NOMO-1 treated with DMSO at 0.1 percent for 48 hours (cell line): Measurements from ENCODE around the gene EIF2D.

Experiments
- DNase-seq: peaks from one replicate; lab custom pipeline; 2025; ENCODE audit not compliant: unreplicated experiment; lab: John Stamatoyannopoulos, UW

EIF2D gene

DNA sequence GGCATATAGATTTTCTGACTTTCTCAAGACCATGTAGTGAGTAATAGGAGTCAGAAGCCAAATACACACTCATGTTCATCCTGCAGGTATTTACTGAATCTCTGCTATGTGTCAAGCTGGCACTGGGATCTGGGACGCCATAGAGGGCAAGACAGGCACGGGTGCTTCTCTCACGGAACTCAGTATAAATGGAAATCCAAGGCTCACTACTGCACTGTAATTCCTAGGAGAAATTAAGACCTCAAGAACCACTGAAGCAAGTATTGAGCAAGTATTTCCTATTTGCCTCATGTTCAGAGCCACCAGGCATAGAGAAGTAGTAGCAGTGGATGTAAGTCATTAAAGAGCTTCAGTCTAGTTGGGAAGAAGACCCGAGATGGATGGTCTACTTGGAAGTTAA, 38.9 kb downstream of the EIF2D start:
- peak; percentile 36 for DNase-seq

DNA sequence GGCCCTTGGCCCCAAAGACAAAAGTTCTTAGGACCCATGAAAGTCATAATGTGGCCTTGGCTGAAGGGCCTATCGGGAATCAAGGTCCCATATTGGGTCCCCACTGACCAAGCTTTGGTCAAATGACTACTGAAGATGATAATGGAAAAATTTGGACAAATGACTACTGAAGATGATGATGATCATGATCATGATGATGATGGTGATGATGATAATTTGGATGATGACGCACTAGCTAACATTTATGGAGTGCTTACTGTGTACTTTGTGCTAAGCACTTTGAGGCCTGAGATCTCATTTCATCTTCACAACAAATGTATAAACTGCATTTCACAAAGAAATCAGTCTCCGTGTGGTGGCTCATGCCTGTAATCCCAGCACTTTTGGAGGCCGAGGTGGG, 39.4 kb downstream of the EIF2D start:
- DNase-seq = no peak

- DNase-seq = no peak
These were observed 41.7 kb downstream of the EIF2D start for GRCh38 chr1:206570529-206570928.

GRCh38 chr1:206569556-206569955, 42.7 kb downstream of the EIF2D start:
- DNase-seq = no peak

DNA sequence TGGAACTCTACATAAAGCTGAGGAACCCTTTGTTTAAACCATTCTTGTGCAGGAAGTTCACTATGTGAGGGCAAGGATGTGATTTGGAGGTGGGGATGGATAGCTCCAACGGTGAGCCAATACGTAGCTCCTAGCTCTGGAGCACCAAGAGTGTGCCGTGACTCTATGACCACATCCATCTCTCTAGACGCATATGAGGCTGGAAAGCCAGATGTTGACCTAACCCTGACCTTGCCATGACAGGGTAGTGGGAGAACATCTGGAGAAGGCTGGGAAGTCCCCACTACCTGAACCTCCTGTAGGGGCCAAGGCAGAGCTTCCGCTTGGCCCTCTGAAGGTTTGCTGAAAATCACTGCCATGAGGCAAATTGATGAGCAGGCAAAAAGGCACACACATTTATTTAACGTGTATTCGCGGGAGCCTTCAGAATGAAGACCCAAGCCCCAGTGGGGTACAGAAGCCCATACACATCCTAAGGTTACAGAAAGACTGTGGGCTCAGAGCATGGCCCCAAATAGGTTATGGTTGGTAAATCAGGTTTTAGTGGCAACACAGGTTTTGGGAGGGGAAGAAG, 43.4 kb downstream of the EIF2D start:
- no peak for DNase-seq

DNA sequence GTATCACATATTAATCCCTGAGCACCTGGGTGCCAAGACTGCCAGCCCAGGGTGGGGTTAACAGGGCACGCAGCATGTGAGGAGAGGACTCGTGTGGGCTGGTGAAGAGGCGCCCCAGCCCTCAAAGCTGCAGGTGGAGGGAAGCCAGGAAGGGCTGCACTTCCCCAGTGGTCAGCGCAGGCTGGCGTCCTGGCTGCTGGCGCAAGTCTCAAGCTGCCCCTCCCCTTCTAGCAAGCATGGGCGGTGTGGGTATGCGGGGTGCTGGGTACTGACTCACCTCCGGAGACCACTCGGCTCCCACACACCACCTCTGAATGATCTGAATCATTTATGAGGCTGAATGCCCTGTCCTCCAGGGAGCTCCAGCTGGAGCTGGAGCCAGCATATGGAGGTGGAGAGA, 44.0 kb downstream of the EIF2D start:
- DNase-seq = no peak

DNA sequence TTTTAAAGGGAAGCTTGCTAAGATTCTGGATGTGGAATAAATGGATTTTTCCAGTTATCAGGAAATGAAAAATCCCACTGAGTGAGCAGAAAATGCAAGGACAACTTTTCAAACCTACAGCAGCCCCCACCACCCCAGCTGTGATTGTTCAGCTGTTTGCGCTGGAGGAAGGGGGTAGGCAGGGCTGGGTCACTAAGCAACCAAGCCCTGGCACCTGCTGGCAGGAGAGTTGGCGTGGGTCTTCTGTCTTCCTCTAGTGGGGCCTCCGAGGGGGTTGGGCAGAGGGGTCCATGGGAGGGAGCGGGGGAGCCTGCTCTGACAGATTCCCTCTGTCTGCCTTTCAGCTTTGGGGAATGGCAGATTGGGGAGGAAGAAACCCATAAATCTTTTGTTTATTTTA, 45.3 kb downstream of the EIF2D start:
- no peak for DNase-seq

DNA sequence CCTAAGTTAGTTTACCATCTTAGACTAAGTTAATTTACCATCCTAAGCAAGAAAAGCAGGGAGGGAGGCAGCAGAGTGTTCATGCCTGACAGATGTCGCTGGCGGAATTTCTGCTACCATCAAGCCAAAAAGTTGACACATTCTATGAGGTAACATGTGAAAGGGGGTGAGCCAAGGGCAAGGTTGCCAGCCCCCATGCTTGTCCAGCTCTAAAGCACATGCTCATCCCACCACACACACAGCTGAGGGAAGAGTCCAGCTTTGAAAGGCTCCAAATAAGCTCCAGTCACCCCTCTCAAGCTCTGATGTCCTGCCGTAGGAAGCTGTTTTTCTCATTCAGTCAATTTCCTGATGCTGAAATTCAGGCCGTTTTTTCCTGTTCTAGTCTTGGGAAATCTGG, 46.3 kb downstream of the EIF2D start:
- DNase-seq = no peak

DNA sequence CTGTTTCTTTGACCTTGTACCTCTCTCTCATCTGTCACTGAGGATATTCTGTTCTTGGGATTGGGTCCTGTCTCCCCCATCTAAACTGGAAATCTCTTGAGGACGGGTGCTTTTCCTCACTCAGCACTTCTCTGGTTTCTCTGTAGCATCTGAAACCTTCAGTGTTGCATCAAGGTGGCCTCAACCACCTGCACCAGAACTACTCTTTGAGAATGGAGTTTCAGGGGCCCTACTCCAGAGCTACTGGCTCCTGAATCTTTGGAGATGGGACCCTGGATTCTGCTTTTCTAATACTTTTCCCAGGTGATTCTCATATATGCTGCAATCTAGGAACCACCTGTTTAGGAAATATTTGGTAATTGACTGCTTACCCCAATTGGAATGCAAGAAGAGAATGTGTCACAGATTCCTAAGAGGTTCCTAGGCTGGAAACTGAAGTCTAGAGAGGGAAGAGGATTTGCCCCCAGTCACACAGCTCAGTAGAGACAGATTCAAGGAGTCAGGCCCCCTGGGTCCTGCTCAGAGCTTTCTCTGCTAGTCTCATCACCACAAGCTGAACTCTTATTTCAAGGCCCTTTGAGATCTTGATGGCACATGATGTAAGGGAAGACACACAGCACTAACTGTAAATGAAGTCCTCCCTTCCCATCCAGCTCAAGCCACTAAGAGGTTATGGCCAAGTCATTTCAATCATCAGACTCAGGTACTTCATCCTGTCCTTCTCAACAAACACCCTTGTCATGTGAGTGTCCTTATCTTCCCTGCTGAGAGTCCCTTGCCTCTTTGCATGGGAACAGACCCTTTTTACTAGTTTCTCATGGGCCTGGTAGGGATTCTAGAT, 48.7 kb downstream of the EIF2D start:
- DNase-seq = no peak

GRCh38 chr1:206560007-206560716, 52.1 kb downstream of the EIF2D start:
- DNase-seq = no peak

GRCh38 chr1:206559672-206559995, 52.6 kb downstream of the EIF2D start:
- DNase-seq = no peak

GRCh38 chr1:206558794-206559671, 53.2 kb downstream of the EIF2D start:
- DNase-seq = peak; percentile 37

DNA sequence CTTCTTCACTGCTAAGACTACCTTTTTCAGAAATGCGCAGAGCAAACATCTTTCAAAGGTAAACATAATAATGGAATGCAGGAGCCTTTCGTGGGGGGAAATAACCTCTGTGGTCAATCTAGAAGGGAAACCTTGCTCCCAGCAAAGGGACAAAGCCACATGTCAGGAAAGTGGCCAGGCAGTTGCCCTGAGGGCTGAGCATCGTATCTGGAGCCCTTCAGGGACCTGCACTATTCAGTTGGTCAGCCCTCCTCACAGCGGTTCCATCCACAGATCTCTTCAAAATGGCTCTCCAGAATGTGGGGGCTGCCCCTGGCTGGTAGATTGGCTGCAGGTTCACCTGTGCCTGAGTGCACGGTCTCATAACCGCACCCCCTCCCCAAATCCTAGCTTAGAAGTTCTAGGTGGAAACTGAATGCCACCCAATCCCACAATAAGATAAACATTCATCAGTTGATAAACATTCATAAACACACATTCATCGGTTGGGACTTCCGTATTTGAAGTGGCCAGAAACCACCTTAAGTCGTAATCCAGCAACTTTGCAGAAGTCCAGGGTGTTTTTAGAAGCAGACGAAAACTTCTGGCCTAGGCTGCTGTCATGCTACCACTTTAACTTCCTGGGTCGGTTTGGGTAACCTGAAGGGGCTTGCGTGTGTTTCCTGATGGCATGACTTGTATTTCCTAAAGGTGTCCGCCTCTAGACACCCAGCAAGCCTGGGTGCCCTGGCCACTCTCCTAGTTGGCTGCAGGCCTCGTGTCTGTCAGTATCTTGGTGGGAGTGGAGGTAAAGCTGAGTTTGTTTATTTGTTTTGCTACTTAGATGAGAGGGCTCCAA, 54.4 kb downstream of the EIF2D start:
- DNase-seq = peak; percentile 82

- peak; percentile 89 for DNase-seq
These were observed 55.3 kb downstream of the EIF2D start for GRCh38 chr1:206556750-206557635.

DNA sequence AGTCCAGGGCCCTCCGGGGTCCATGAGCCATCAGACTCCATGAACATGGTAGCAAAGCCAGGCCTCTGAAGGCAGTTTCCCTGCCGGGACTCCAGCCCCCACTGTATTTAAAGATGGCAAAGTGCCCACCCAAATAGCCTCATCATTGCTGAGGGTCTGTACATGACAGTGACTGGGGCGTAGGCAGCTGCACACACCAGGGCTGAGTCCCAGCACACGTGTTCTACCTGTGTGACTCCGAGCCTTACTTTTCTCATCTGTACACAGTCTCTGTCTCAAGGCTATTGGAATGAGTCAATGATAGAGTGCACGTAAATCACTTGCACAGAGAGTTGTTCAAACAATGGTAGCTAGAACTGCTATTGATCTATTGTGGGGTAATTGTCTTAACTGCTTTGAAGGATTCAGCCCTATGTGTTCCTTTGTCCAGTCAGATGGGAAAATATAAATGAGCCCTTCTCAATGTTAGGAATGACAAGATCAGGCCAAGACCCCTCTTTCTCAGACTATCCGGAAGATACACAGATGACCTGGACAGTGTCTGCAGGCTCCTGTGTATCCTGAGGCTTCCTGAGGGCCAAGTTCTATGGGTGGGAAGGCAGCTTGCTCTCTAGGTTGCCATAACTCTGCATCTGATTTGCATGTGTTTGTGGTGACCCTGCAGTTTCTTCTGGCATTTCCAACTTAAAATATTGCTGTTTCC, 56.1 kb downstream of the EIF2D start:
- peak; percentile 26 for DNase-seq

DNA sequence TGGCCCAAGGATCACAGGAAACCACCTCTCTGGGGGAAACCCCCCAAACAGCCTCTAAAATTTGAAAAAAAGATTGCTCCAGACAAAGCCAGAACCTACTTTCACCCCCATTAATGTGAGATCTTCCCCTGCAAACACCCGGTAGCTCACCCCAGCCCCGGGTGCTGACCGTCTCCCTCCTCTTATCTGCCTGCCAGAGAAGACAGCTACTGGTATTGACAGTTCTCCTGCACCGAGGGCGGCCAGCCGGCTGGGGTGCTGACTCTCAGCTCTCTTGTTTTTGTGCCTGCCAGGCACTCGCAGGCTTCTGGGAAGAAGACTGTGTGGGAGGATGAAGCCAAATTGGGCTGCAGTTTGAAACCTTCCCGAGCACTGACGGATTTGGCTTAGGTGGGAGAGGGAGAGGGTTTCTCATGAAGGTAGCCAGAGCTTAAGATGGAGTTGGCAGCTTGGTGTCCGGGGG, 56.8 kb downstream of the EIF2D start:
- no peak for DNase-seq

- no peak for DNase-seq
These were observed 57.4 kb downstream of the EIF2D start for GRCh38 chr1:206554701-206555472.

DNA sequence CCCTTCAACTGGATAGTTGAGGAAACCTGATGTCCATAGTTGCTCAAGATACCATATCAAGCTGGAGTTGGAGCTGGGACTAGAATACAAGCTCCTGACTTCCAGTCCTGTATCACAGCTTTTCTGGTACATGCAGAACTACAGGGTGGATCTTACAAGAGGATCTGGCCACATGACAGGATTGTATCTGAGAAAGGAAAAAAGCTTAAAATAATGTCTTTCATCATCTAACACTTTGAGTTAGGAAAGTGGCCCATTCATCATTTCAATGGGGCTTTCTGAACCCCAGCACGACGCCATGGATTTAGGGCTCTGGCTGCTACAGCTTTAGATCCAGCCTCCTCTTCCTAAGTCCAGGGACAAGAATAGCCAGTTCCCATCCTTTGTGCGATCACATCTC, 58.1 kb downstream of the EIF2D start:
- no peak for DNase-seq
